Lower leg skin (tissue), 4 donors: ENCODE results near the gene SLC43A1. TPM values are rescaled to one million over a fixed set of nuclear protein-coding genes. Genes with fewer than 3 reads are reported as not detected.
A peak's percentile ranks its signal among the peaks of the same experiment; 100 is the strongest.

Experiments used
- DNase-seq, 2 donors: peaks; one replicate each; pipeline ENCODE4 v3.0.0-alpha.2; 2019; ENCODE audit warnings: low spot score in 2 of 2
- H3K4me3 ChIP-seq: fragments of 200-600 bp; sonication (generic); 2 replicates; pipeline ENCODE4 v1.5.1; 2017; ENCODE audit warnings: mild to moderate bottlenecking, low read depth; ENCODE audit not compliant: poor library complexity, severe bottlenecking
- POLR2A ChIP-seq, 2 donors: fragments of 450-650 bp; IDR thresholded peaks; one replicate each; pipeline ENCODE4 v1.6.1; 2016 to 2017; ENCODE audit warnings: antibody characterized with exemption in 2 of 2, mild to moderate bottlenecking in 1 of 2, moderate library complexity in 1 of 2
- WGBS, 2 donors: methylation state at CpG; one replicate each; pipeline ENCODE4 v1.1.5; 2018; 5-methylcytosine and 5-hydroxymethylcytosine counted together
- intact Hi-C: fragments of 100-400 bp; cut with DNase I; formaldehyde crosslinking; loops from one replicate; pipeline ENCODE4 v1.15.0; 2023; ENCODE audit warnings: low total_unique reads
- total RNA-seq, 4 donors: library from RNA; depleted of rRNA; stranded (reverse); fragments of >200 nt; gene quantifications; one replicate each; pipeline ENCODE4 v1.1.0, GENCODE V29; 2016
- TF ChIP-seq, protein P1 (sequence below), 3 donors: fragments of 450-650 bp; IDR thresholded peaks; one replicate each; pipeline ENCODE4 v1.5.1; 2016; ENCODE audit warnings: antibody characterized with exemption in 3 of 3, mild to moderate bottlenecking in 3 of 3, moderate library complexity in 2 of 3

SLC43A1 gene
- total RNA-seq, 4 donors from 2014 or later, result 15.9 to 20.2 (median 18.3) TPM

DNA sequence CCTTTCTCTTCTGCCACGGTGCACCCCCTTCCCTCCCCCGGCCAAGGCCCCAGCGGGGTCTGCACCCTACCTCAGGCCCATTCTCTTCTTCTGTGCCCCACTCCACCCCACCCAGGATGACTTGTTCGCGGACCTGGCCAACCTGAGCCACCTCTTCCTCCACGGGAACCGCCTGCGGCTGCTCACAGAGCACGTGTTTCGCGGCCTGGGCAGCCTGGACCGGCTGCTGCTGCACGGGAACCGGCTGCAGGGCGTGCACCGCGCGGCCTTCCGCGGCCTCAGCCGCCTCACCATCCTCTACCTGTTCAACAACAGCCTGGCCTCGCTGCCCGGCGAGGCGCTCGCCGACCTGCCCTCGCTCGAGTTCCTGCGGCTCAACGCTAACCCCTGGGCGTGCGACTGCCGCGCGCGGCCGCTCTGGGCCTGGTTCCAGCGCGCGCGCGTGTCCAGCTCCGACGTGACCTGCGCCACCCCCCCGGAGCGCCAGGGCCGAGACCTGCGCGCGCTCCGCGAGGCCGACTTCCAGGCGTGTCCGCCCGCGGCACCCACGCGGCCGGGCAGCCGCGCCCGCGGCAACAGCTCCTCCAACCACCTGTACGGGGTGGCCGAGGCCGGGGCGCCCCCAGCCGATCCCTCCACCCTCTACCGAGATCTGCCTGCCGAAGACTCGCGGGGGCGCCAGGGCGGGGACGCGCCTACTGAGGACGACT lies 39.3 kb downstream of the SLC43A1 start:
- H3K4me3 ChIP-seq, result peak overlapping the region; percentile 6
- intact Hi-C loops, result no loop called here
- no peak for TF ChIP-seq POLR2A (IDR thresholded peaks at IDR 0.05)
- TF ChIP-seq, protein P1, sequence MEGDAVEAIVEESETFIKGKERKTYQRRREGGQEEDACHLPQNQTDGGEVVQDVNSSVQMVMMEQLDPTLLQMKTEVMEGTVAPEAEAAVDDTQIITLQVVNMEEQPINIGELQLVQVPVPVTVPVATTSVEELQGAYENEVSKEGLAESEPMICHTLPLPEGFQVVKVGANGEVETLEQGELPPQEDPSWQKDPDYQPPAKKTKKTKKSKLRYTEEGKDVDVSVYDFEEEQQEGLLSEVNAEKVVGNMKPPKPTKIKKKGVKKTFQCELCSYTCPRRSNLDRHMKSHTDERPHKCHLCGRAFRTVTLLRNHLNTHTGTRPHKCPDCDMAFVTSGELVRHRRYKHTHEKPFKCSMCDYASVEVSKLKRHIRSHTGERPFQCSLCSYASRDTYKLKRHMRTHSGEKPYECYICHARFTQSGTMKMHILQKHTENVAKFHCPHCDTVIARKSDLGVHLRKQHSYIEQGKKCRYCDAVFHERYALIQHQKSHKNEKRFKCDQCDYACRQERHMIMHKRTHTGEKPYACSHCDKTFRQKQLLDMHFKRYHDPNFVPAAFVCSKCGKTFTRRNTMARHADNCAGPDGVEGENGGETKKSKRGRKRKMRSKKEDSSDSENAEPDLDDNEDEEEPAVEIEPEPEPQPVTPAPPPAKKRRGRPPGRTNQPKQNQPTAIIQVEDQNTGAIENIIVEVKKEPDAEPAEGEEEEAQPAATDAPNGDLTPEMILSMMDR (IDR thresholded peaks at IDR 0.05), result no peak
- WGBS, 2 donors, result 22 to 23% methylated on average over 20 to 22 of the region's 80 CpGs
- DNase-seq, result no peak

DNA sequence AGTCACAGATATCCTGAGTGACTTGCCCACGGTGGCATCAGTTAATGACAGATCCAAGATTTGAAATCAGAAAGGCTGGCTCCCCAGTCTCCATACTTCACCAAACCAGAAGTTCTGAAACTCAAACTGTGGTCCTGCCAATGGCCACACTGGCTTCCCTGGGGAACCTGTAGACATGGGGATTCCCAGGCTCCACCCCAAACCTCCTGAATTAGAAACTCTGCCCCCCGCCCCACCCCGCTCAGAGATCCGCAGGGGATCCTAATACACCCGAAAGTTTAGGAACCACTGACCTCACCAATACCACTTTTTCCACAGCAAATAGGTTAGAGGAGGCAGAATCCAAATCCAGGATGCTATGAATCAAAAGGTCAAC lies 39.8 kb downstream of the SLC43A1 start:
- intact Hi-C loops, result no loop called here
- no peak overlapping the region for H3K4me3 ChIP-seq
- WGBS, 2 donors, result 68 to 73% methylated on average over 5 of the region's 5 CpGs
- no peak for DNase-seq
- TF ChIP-seq, protein P1 (IDR thresholded peaks at IDR 0.05), result no peak
- no peak for TF ChIP-seq POLR2A (IDR thresholded peaks at IDR 0.05)

DNA sequence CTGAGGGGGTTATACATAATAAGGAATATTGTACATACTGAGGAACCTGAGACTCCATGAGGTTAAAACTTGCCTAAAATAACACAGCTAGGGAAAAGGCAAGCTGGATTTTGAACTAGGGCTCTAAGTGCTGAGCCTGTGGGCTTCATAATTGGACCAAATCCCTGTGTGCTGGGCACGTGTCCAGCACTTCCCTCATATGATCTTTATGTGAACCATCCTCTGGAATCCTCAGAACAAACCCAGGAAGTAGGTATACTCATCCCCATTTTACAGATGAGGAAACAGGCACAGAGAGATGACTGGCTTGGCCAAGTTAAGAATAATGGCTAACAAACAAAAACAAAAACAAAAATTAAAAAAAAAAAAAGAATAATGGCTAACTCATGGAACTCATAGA lies 40.3 kb downstream of the SLC43A1 start:
- intact Hi-C loops, result no loop called here
- TF ChIP-seq POLR2A (IDR thresholded peaks at IDR 0.05), result no peak
- TF ChIP-seq, protein P1 (IDR thresholded peaks at IDR 0.05), result no peak
- DNase-seq, result no peak
- no peak overlapping the region for H3K4me3 ChIP-seq
- 41 to 50% methylated on average over 1 of the region's 1 CpG for WGBS, 2 donors

DNA sequence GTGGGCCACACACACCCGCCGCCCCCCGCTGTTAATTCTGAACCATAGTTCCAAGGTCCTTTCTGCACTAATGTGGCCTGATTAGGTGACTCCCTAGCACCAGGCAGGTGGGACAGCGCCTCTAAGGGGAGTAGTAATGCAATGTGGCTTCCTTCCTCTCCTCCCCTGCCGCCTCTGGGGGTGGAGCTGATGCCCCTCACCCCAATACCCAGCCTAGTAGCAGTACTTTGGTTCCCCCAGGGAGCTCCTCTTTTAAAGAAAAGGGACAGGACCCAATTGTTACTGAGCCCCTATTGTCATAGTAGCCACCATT lies 40.7 kb downstream of the SLC43A1 start:
- no peak for TF ChIP-seq POLR2A (IDR thresholded peaks at IDR 0.05)
- TF ChIP-seq, protein P1 (IDR thresholded peaks at IDR 0.05), result no peak
- intact Hi-C loops, result no loop called here
- no peak overlapping the region for H3K4me3 ChIP-seq
- no peak for DNase-seq
- WGBS, 2 donors, result 77 to 90% methylated on average over 5 of the region's 5 CpGs

DNA sequence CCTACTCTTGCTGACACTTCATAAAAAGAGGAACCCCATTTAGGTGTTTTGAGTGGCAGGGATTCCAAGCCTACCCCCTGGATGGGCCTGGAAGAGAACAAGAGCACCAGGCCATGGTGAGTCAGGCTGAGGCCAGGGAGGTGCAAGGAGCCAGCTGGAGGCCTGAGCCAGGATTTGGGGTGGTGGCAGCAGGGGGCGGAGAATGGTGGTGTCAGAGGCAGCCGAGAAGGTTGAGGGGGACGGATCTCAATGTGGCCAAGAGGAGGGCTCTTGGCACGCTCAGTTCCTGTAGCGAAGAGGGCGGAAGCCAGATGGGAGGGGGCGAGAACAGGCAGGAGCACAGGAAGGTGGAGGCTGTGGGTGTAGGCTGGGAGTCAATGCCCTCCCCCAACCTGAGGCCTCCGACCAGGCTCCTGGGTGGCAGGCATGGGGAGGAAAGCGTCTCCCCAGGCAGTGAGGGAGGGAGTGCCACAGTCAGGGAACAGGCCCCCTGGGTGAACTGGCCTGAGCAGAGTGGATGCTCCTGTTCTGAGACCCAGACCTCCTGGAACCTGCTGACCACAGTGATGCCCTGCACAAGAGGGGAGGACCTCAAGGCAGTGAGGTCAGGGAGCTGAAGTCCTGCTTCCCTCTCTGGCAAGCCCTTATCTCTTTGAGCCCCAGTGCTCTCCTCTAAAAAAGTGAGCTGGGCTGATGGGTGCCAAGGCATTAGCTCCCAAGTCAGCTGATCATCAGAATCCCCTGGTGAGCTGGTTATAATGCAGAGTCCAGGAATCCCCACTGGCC lies 41.3 kb downstream of the SLC43A1 start:
- no peak overlapping the region for H3K4me3 ChIP-seq
- no peak for TF ChIP-seq POLR2A (IDR thresholded peaks at IDR 0.05)
- TF ChIP-seq, protein P1 (IDR thresholded peaks at IDR 0.05), result no peak
- DNase-seq, result no peak
- 34% methylated on average over 9 of the region's 9 CpGs for WGBS, 2 donors
- intact Hi-C loops, result no loop called here
